Endothelial cell of umbilical vein (primary cell): Measurements from ENCODE around the gene GARS1. TPM values are rescaled to one million over a fixed set of nuclear protein-coding genes. Genes with fewer than 3 reads are reported as not detected.
"Not testable (repeated sequence)": the region's sequence is repeated elsewhere in the genome, so short reads cannot be mapped to it uniquely, and the experiment has no call there.

Experiments used
- BruUV-seq: library from RNA; stranded (reverse); fragments of 400-500 nt; replicated peaks from 2 replicates; lab custom pipeline; 2021; lab: Mats Ljungman, UMichigan
- CTCF ChIA-PET: fragments of 300-600, 350-600 bp; sonication (Branson Sonifier 250); formaldehyde crosslinking; loops from one replicate; lab custom pipeline; 2021; ENCODE audit warnings: antibody characterized with exemption, inconsistent platforms; lab: Charles Lee
- POLR2A ChIA-PET: fragments of 300-600, 350-600 bp; sonication (Branson Sonifier 250); formaldehyde crosslinking; loops from one replicate; lab custom pipeline; 2021; ENCODE audit warnings: antibody characterized with exemption, inconsistent platforms; lab: Charles Lee
- DNase-seq: peaks from one replicate; pipeline ENCODE4 v3.0.0-alpha.2; 2011; ENCODE audit warnings: low read depth, low spot score
- FAIRE-seq: peaks from 2 replicates; lab custom pipeline; 2011; peaks lifted over from hg19 to GRCh38; lab: Jason Lieb, UNC
- H2AFZ ChIP-seq: 2 replicates; pipeline ENCODE4 v1.6.0; 2012; ENCODE audit warnings: low read depth, low read length, control low read depth, inconsistent platforms
- H3K27ac ChIP-seq: 2 replicates; pipeline ENCODE4 v1.5.1; 2011; ENCODE audit warnings: low read depth, mild to moderate bottlenecking, control low read depth, low read length, moderate library complexity; ENCODE audit not compliant: insufficient read depth
- H3K27me3 ChIP-seq, 2 experiments: 2 replicates each; pipeline versions ENCODE4 v1.6.0 to v1.6.1; 2011; ENCODE audit warnings: low read length in 2 of 2, mixed read lengths in 1 of 2; ENCODE audit not compliant: control insufficient read depth in 2 of 2, insufficient read depth in 2 of 2
- H3K36me3 ChIP-seq, 2 experiments: 2 replicates in 1 of 2; 3 replicates in 1 of 2; pipeline ENCODE4 v1.5.1; 2011; ENCODE audit warnings: low read length in 2 of 2, mild to moderate bottlenecking in 1 of 2, moderate library complexity in 1 of 2; ENCODE audit not compliant: control insufficient read depth in 2 of 2, insufficient read depth in 2 of 2; ENCODE audit errors: extremely low read depth in 1 of 2
- H3K4me1 ChIP-seq: 3 replicates; pipeline ENCODE4 v1.5.1; 2011; ENCODE audit warnings: mild to moderate bottlenecking, low read length; ENCODE audit not compliant: control insufficient read depth, insufficient read depth; ENCODE audit errors: extremely low read depth
- H3K4me2 ChIP-seq: 2 replicates; pipeline ENCODE4 v1.6.1; 2011; ENCODE audit warnings: low read length, control low read depth, mixed read lengths; ENCODE audit not compliant: insufficient read depth
- H3K4me3 ChIP-seq, 3 experiments: fragments of 200-600 bp in 1 of 3; sonication (generic), shearing (Covaris generic) in 1 of 3; replicated peaks in 1 of 3; 2 replicates each; pipeline ENCODE4 v1.5.1; 2011 to 2016; ENCODE audit warnings: control low read depth in 3 of 3, low read length in 3 of 3, mild to moderate bottlenecking in 2 of 3, inconsistent platforms in 1 of 3, low read depth in 1 of 3, moderate library complexity in 1 of 3; ENCODE audit not compliant: insufficient read depth in 1 of 3
- H3K79me2 ChIP-seq: 2 replicates; pipeline ENCODE4 v1.6.0; 2012; ENCODE audit warnings: low read length, inconsistent platforms; ENCODE audit not compliant: control insufficient read depth, insufficient read depth
- H3K9ac ChIP-seq: replicated peaks from 2 replicates; pipeline ENCODE3; 2011; ENCODE audit warnings: low read length, control low read depth; ENCODE audit not compliant: insufficient read depth; ENCODE audit errors: extremely low read depth
- H3K9me1 ChIP-seq: replicated peaks from 3 replicates; pipeline ENCODE4 v1.6.0; 2011; ENCODE audit warnings: mild to moderate bottlenecking, low read length; ENCODE audit not compliant: control insufficient read depth, insufficient read depth; ENCODE audit errors: extremely low read depth
- H3K9me3 ChIP-seq: replicated peaks from 2 replicates; pipeline ENCODE4 v1.5.1; 2012; ENCODE audit warnings: low read length, inconsistent platforms; ENCODE audit not compliant: control insufficient read depth, insufficient read depth
- H4K20me1 ChIP-seq: replicated peaks from 2 replicates; pipeline ENCODE3; 2011; ENCODE audit warnings: mild to moderate bottlenecking, low read length; ENCODE audit not compliant: control insufficient read depth, insufficient read depth; ENCODE audit errors: extremely low read depth
- EZH2 ChIP-seq: IDR thresholded peaks from 2 replicates; pipeline ENCODE4 v1.6.1; 2012; ENCODE audit warnings: borderline replicate concordance, low read depth, mild to moderate bottlenecking, moderate library complexity, low read length, inconsistent platforms; ENCODE audit not compliant: severe bottlenecking
- FOS ChIP-seq: IDR thresholded peaks from 2 replicates; pipeline ENCODE4 v1.6.1; 2011; ENCODE audit warnings: mild to moderate bottlenecking, low read length, moderate library complexity, borderline replicate concordance; ENCODE audit not compliant: insufficient read depth
- GATA2 ChIP-seq: IDR thresholded peaks from 2 replicates; pipeline ENCODE4 v1.7.0; 2011; ENCODE audit warnings: low read depth, mild to moderate bottlenecking, moderate library complexity, mixed read lengths, low read length; ENCODE audit not compliant: insufficient read length, insufficient read depth
- JUN ChIP-seq: IDR thresholded peaks from 2 replicates; pipeline ENCODE4 v1.6.1; 2011; ENCODE audit warnings: borderline replicate concordance, low read depth; ENCODE audit not compliant: insufficient read length, insufficient read depth
- MYC ChIP-seq: IDR thresholded peaks from one replicate; pipeline ENCODE4 v1.6.1; 2011; ENCODE audit warnings: mild to moderate bottlenecking, low read depth, low read length
- POLR2A ChIP-seq: IDR thresholded peaks from 2 replicates; pipeline ENCODE4 v1.6.1; 2012; ENCODE audit warnings: low read depth, mild to moderate bottlenecking, control low read depth, low read length
- POLR2AphosphoS5 ChIP-seq: IDR thresholded peaks from 2 replicates; pipeline ENCODE4 v1.6.1; 2012; ENCODE audit warnings: low read depth, mild to moderate bottlenecking, control low read depth, low read length, moderate library complexity; ENCODE audit not compliant: insufficient read depth
- dilution Hi-C: fragments of 300-500 bp; cut with MboI; formaldehyde crosslinking; loops from one replicate; pipeline ENCODE4 v1.15.0; 2019; ENCODE audit warnings: low sequenced_read_pairs; ENCODE audit not compliant: extremely low pct_ligation_motif_present
- intact Hi-C: fragments of 100-400 bp; cut with micrococcal nuclease; formaldehyde crosslinking; loops from one replicate; pipeline ENCODE4 v1.10.0; 2022
- polyA plus RNA-seq, 4 experiments: library from polyadenylated mRNA; depleted of rRNA in 3 of 4; stranded (reverse) in 3 of 4; unstranded in 1 of 4; fragments of >200 nt; gene quantifications; 2 replicates each; pipeline versions ENCODE4 v1.2.1 to v1.2.3, GENCODE V29; 2011 to 2012; ENCODE audit warnings: missing spikeins in 1 of 4
- total RNA-seq: library from RNA; stranded (reverse); gene quantifications from 2 replicates; pipeline ENCODE4 v1.2.3, GENCODE V29; 2021
- TF ChIP-seq, protein P1 (sequence below), 2 donors: IDR thresholded peaks; 1 replicate in 1 of 2; 2 replicates in 1 of 2; pipeline ENCODE4 v1.5.1; 2011; ENCODE audit warnings: low read length in 2 of 2, mild to moderate bottlenecking in 2 of 2, moderate library complexity in 2 of 2, control low read depth in 1 of 2, inconsistent platforms in 1 of 2, low read depth in 1 of 2; ENCODE audit not compliant: insufficient read depth in 1 of 2; ENCODE audit errors: extremely low read depth in 1 of 2
- TF ChIP-seq, protein P2 (sequence below): IDR thresholded peaks from 2 replicates; pipeline ENCODE4 v1.6.1; 2011; ENCODE audit not compliant: insufficient read depth, insufficient read length

GARS1 gene
- total and polyA plus RNA-seq, 2 donors (not counting 3 experiments of a cell fraction or from before 2014, with no cell fraction given) = 194 to 295 TPM

DNA sequence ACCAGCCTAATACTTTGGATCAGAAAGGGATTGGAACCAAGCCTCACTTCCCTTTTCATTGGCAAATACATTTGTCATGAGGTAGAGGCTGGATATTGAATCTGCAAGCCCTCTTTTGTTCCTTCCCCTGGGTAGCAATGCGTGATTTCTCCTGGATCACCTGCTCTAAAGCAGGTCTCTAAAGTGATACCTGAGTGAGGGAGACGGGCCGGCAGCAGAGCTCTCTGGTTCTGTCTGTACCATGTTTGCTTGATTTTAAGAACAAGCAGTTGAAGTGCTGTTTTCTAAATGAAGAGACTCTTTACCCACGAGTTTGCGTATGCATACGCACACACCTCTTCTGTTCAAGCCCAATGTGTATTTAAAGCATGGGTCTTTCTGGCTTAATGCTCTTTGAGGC is 41.1 kb downstream of the GARS1 start:
- H3K36me3 ChIP-seq = peaks cover 21 to 25% of the 10 kb centered on the region in 2 experiments
- no peaks in the 10 kb centered on the region for H3K9me1 ChIP-seq
- no peak overlapping the region for H3K4me3 ChIP-seq
- peaks cover 2% of the 10 kb centered on the region for H3K79me2 ChIP-seq
- no peaks in the 10 kb centered on the region for H4K20me1 ChIP-seq
- no peaks in the 10 kb centered on the region for H3K27me3 ChIP-seq
- DNase-seq = no peak
- no peak overlapping the region for H3K27ac ChIP-seq
- no peaks in the 10 kb centered on the region for H3K4me1 ChIP-seq
- ChIA-PET CTCF (no interaction called here), POLR2A (no interaction called here)
- no TSS peak for BruUV-seq
- H3K9ac ChIP-seq = no peak overlapping the region
- H3K9me3 ChIP-seq = no peaks in the 10 kb centered on the region
- no peak for FAIRE-seq
- no peak overlapping the region for H2AFZ ChIP-seq
- intact Hi-C loops (no loop called here), dilution Hi-C loops (no loop called here)
- no peak overlapping the region for H3K4me2 ChIP-seq
- TF ChIP-seq GATA2 (no peak), FOS (no peak), EZH2 (no peak), JUN (no peak), POLR2A (no peak), POLR2AphosphoS5 (no peak), MYC (no peak)
- TF ChIP-seq, protein P1, sequence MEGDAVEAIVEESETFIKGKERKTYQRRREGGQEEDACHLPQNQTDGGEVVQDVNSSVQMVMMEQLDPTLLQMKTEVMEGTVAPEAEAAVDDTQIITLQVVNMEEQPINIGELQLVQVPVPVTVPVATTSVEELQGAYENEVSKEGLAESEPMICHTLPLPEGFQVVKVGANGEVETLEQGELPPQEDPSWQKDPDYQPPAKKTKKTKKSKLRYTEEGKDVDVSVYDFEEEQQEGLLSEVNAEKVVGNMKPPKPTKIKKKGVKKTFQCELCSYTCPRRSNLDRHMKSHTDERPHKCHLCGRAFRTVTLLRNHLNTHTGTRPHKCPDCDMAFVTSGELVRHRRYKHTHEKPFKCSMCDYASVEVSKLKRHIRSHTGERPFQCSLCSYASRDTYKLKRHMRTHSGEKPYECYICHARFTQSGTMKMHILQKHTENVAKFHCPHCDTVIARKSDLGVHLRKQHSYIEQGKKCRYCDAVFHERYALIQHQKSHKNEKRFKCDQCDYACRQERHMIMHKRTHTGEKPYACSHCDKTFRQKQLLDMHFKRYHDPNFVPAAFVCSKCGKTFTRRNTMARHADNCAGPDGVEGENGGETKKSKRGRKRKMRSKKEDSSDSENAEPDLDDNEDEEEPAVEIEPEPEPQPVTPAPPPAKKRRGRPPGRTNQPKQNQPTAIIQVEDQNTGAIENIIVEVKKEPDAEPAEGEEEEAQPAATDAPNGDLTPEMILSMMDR (IDR thresholded peaks at IDR 0.05; ENCODE audit: extremely low read depth in 1 of 2, insufficient read depth in 1 of 2, low read depth in 1 of 2, low read length in 2 of 2) = no peak
- TF ChIP-seq, protein P2, sequence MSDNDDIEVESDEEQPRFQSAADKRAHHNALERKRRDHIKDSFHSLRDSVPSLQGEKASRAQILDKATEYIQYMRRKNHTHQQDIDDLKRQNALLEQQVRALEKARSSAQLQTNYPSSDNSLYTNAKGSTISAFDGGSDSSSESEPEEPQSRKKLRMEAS = no peak

DNA sequence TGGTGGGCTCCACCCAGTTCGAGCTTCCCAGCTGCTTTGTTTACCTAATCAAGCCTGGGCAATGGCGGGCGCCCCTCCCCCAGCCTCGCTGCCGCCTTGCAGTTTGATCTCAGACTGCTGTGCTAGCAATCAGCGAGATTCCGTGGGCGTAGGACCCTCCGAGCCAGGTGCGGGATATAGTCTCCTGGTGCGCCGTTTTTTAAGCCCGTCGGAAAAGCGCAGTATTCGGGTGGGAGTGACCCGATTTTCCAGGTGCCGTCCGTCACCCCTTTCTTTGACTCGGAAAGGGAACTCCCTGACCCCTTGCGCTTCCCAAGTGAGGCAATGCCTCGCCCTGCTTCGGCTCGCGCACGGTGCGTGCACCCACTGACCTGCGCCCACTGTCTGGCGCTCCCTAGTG is 47.6 kb downstream of the GARS1 start:
- H3K27me3 ChIP-seq, H4K20me1 ChIP-seq, FAIRE-seq, H3K4me3 ChIP-seq, intact Hi-C loops, H3K79me2 ChIP-seq, dilution Hi-C loops, POLR2A ChIA-PET, H2AFZ ChIP-seq, H3K9me1 ChIP-seq, BruUV-seq, H3K27ac ChIP-seq, H3K9ac ChIP-seq, DNase-seq, CTCF ChIA-PET, H3K9me3 ChIP-seq, H3K4me1 ChIP-seq, H3K4me2 ChIP-seq, H3K36me3 ChIP-seq: not testable (repeated sequence)
